ENCODE measurements around the gene CDH2.

- TF ChIP-seq CTCF (conservative IDR thresholded peaks at IDR 0.05), result no peak
- TF ChIP-seq EZH2 (IDR thresholded peaks at IDR 0.05; ENCODE audit: low read depth), result no peak
Observed at GRCh38 chr18:28159055-28159454, 17.9 kb downstream of the CDH2 start.
